Stimulated activated CD8-positive, alpha-beta memory T cell treated with anti-CD3 and anti-CD28 coated beads, Interleukin-4, amount 100 ng/mL, for 4 hours (primary cell): ENCODE results near the gene CTU2.

Experiments used
- DNase-seq, 2 donors: peaks; one replicate each; pipeline ENCODE4 v3.0.0-alpha.2; 2020; ENCODE audit warnings: low read depth in 2 of 2, low spot score in 1 of 2

CTU2 gene

DNA sequence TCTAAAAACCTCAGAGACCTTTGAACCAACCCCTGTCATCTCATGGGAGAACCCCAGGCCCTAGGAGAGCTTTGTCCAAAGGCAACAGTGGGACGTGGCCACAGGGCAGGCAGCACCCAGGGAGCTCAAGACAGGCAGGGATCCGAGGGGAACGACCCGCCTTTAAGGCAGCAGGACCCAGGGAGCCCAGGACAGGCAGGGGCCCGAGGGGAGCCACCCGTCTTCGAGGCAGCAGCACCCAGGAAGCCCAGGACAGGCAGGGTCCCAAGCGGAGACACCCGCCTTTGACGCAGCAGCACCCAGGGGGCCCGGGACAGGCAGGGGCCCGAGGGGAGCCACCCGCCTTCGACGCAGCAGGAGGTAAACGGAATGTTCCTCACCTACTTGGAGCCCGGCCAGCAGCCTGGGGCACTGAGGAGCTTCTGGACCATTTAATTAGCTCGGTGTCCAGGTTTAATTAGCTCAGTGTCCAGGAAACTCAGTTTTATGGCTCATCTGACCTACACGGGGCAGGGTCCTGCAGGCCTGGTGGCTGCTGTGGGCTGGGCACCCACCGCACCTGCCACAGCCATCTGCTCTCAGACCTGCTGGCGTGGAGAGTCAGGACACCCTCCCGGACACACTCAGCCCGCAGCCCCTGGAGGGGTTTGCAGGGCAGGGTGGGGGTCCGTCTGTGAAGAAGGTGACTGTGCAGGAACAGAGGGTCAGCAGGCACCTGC is 54.3 kb downstream of the CTU2 start:
- no peak for DNase-seq

DNA sequence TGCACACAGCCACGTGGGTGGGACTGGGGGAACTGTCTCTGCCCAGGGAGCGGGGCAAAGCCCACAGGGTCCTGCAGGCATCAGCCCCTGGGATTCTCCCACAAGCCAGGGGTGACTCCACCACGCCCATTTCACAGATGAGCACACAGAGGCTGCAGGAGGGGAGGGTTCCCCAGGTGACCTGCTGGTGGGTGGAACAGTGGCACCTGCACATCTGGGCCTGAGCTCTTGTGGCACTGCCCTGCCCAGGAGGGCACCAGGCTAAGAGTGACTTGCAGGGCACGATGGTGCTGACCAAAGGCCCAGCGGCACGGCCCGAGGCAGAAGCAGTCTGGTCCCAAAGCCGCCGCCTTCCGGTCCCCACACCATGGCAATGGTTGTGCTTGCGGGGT is 54.8 kb downstream of the CTU2 start:
- DNase-seq, result no peak

- no peak for DNase-seq
Observed at GRCh38 chr16:88761830-88762229, 55.5 kb downstream of the CTU2 start.

- DNase-seq, result no peak
Observed at GRCh38 chr16:88762258-88762870, 56.1 kb downstream of the CTU2 start.

DNA sequence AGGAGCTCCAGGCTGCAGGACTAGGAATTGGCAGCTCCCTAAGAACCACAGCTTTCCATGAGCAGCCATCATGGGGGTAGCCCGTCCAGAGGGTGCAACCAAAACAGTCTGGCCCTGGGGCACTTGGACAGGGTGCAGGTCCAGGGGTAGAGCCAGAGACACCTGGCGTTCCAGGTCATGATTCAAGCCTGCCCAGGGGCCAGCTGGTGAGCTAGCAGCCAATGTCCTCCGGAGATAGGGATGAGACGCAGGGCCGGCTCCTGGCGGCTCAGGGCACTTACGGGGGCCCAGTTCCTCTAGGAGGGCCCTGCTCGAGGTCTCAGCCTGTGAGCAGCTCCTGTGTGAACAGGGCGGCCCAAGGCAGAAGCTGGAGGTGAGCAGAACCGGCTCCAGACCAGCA is 56.6 kb downstream of the CTU2 start:
- no peak for DNase-seq

GRCh38 chr16:88763502-88764053 is 57.3 kb downstream of the CTU2 start:
- no peak for DNase-seq

GRCh38 chr16:88764080-88764479 is 57.8 kb downstream of the CTU2 start:
- no peak for DNase-seq

GRCh38 chr16:88764913-88765349 is 58.6 kb downstream of the CTU2 start:
- no peak for DNase-seq
